Esophagus squamous epithelium (tissue), 5 donors: Measurements from ENCODE around the gene USH2A. TPM values are rescaled to one million over a fixed set of nuclear protein-coding genes. Genes with fewer than 3 reads are reported as not detected.

Experiments used
- DNase-seq: peaks from one replicate; lab custom pipeline; 2025; lab: John Stamatoyannopoulos, UW
- H3K27ac ChIP-seq, 4 donors: fragments of 200-600 bp; sonication (generic); one replicate each; pipeline ENCODE4 v1.5.1; 2016 to 2019; ENCODE audit warnings: mild to moderate bottlenecking in 1 of 4
- H3K27me3 ChIP-seq, 4 donors: fragments of 200-600 bp; sonication (generic); 1 replicate in 3 of 4; 2 replicates in 1 of 4; pipeline versions ENCODE4 v1.5.1 to v1.6.0; 2017 to 2021; ENCODE audit warnings: antibody characterized with exemption in 1 of 4
- H3K36me3 ChIP-seq, 3 donors: fragments of 200-600 bp; sonication (generic); one replicate each; pipeline ENCODE4 v1.5.1; 2016 to 2019
- H3K4me1 ChIP-seq, 3 donors: fragments of 200-600 bp; sonication (generic); one replicate each; pipeline ENCODE4 v1.5.1; 2017 to 2019
- H3K4me3 ChIP-seq, 4 donors: fragments of 200-600 bp; sonication (generic); 1 replicate in 3 of 4; 2 replicates in 1 of 4; pipeline ENCODE4 v1.5.1; 2016 to 2019; ENCODE audit warnings: mild to moderate bottlenecking in 2 of 4, moderate library complexity in 1 of 4
- H3K9me3 ChIP-seq, 3 donors: fragments of 200-600 bp; sonication (generic); one replicate each; pipeline ENCODE4 v1.5.1; 2016 to 2019
- POLR2A ChIP-seq, 4 donors: fragments of 450-650 bp; IDR thresholded peaks; one replicate each; pipeline ENCODE4 v1.6.1; 2017; ENCODE audit warnings: antibody characterized with exemption in 4 of 4, mild to moderate bottlenecking in 4 of 4, moderate library complexity in 3 of 4
- WGBS, 2 donors: methylation state at CpG; one replicate each; pipeline ENCODE4 v1.1.5; 2018; 5-methylcytosine and 5-hydroxymethylcytosine counted together
- intact Hi-C: fragments of 100-400 bp; cut with DNase I; formaldehyde crosslinking; loops from one replicate; pipeline ENCODE4 v1.15.0; 2022
- total RNA-seq, 4 donors: library from RNA; depleted of rRNA; stranded (reverse); fragments of >200 nt; gene quantifications; one replicate each; pipeline ENCODE4 v1.1.0, GENCODE V29; 2016
- TF ChIP-seq, protein P1 (sequence below), 6 experiments: fragments of 450-650 bp in 4 of 6; fragments of 200-600 bp in 2 of 6; sonication (generic) in 2 of 6; IDR thresholded peaks; one replicate each; pipeline ENCODE4 v1.5.1; 2016 to 2019; ENCODE audit warnings: antibody characterized with exemption in 6 of 6, mild to moderate bottlenecking in 4 of 6, moderate library complexity in 4 of 6
- donor health status: DM: yes; HTN: yes; CAD: no.

Gene USH2A
- total RNA-seq, 4 donors from 2014 or later, result under 0.01 TPM; not detected in 3

- no peak overlapping the region for H3K27ac ChIP-seq
- intact Hi-C loops, result no loop called here
- DNase-seq, result no peak
- 6 to 7% methylated on average over 3 of the region's 3 CpGs for WGBS, 2 donors
- H3K36me3 ChIP-seq, result no peaks in the 10 kb centered on the region
- H3K27me3 ChIP-seq, result no peaks in the 10 kb centered on the region
- H3K9me3 ChIP-seq, result no peaks in the 10 kb centered on the region
- no peak overlapping the region for H3K4me3 ChIP-seq
- no peaks in the 10 kb centered on the region for H3K4me1 ChIP-seq
- TF ChIP-seq POLR2A (IDR thresholded peaks at IDR 0.05), result no peak
- TF ChIP-seq, protein P1, sequence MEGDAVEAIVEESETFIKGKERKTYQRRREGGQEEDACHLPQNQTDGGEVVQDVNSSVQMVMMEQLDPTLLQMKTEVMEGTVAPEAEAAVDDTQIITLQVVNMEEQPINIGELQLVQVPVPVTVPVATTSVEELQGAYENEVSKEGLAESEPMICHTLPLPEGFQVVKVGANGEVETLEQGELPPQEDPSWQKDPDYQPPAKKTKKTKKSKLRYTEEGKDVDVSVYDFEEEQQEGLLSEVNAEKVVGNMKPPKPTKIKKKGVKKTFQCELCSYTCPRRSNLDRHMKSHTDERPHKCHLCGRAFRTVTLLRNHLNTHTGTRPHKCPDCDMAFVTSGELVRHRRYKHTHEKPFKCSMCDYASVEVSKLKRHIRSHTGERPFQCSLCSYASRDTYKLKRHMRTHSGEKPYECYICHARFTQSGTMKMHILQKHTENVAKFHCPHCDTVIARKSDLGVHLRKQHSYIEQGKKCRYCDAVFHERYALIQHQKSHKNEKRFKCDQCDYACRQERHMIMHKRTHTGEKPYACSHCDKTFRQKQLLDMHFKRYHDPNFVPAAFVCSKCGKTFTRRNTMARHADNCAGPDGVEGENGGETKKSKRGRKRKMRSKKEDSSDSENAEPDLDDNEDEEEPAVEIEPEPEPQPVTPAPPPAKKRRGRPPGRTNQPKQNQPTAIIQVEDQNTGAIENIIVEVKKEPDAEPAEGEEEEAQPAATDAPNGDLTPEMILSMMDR (IDR thresholded peaks at IDR 0.05), result peak in 2 of 6 experiments; percentile 15 to 46
These were observed 430.6 kb downstream of the USH2A start for GRCh38 chr1:215992620-215993019.

GRCh38 chr1:215987092-215987875 lies 436.0 kb downstream of the USH2A start:
- Histone ChIP-seq H3K9me3 (no peaks in the 10 kb centered on the region), H3K4me3 (no peak overlapping the region), H3K27ac (no peak overlapping the region), H3K36me3 (no peaks in the 10 kb centered on the region), H3K4me1 (no peaks in the 10 kb centered on the region), H3K27me3 (no peaks in the 10 kb centered on the region)
- 64 to 75% methylated on average over 7 of the region's 7 CpGs for WGBS, 2 donors
- TF ChIP-seq POLR2A (IDR thresholded peaks at IDR 0.05), result no peak
- TF ChIP-seq, protein P1 (IDR thresholded peaks at IDR 0.05), result no peak
- no peak for DNase-seq
- intact Hi-C loops, result no loop called here

DNA sequence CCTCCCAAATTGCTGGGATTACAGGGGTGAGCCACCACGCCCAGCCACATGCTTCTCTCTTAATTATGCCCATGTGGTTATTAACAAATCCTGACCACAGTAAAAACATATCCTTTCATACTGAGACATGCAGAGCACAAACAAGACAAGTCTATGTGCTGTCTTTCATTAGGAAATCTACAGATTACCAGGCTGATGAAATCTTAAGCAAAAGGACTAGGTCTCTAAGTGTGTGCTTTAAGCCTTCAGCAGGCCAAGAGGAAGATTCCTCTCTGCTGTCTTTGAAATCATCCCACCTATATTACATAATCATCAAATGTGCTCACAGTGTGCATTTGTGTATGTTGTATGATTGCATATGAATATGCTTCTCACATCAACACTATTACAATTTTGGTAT lies 436.8 kb downstream of the USH2A start:
- Histone ChIP-seq H3K4me3 (no peak overlapping the region), H3K27ac (no peak overlapping the region), H3K36me3 (no peaks in the 10 kb centered on the region), H3K27me3 (no peaks in the 10 kb centered on the region), H3K4me1 (no peaks in the 10 kb centered on the region), H3K9me3 (no peaks in the 10 kb centered on the region)
- TF ChIP-seq, protein P1 (IDR thresholded peaks at IDR 0.05), result no peak
- no peak for TF ChIP-seq POLR2A (IDR thresholded peaks at IDR 0.05)
- 36 to 57% methylated on average over 1 of the region's 1 CpG for WGBS, 2 donors
- no peak for DNase-seq
- intact Hi-C loops, result no loop called here

- Histone ChIP-seq H3K9me3 (no peaks in the 10 kb centered on the region), H3K36me3 (no peaks in the 10 kb centered on the region), H3K4me3 (no peak overlapping the region), H3K27ac (no peak overlapping the region), H3K4me1 (no peaks in the 10 kb centered on the region), H3K27me3 (no peaks in the 10 kb centered on the region)
- WGBS, 2 donors, result 58 to 64% methylated on average over 2 of the region's 2 CpGs
- no peak for DNase-seq
- TF ChIP-seq, protein P1 (IDR thresholded peaks at IDR 0.05), result no peak
- no peak for TF ChIP-seq POLR2A (IDR thresholded peaks at IDR 0.05)
- intact Hi-C loops, result no loop called here
These were observed 439.6 kb downstream of the USH2A start for GRCh38 chr1:215983680-215984079.

DNA sequence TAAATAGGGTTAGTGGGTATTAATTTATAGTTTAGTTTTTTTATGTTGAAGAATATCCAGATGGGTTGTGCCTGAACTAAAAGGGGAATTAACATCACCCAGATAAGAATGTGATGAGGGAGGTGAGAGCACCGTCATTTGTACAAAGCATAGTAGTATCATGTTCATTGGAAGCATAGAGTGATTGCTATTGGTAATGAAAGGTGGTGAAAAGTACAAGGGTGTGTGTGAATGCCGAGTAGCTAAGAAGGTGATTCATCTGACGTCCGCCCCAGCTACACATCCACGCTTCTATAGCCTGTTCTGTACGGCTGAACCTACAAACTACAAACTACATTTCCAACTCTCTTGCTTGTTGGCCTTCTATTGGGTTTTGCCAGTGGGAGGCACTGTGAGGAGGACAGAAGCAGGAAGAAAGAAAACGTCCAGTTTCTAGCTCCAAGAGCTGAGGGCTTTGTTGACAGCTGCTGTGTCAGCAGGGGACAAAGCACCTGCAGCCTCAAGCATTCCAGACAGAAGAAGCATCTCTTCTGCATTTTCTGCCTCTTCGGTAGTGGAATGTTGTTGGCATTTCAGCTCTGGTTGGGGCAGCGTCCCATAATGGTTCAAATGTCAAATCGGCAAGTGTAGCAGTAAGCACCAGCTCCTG lies 451.3 kb downstream of the USH2A start:
- Histone ChIP-seq H3K4me1 (no peaks in the 10 kb centered on the region), H3K36me3 (no peaks in the 10 kb centered on the region), H3K27ac (no peak overlapping the region), H3K9me3 (no peaks in the 10 kb centered on the region), H3K4me3 (no peak overlapping the region), H3K27me3 (no peaks in the 10 kb centered on the region)
- TF ChIP-seq, protein P1 (IDR thresholded peaks at IDR 0.05), result no peak
- TF ChIP-seq POLR2A (IDR thresholded peaks at IDR 0.05), result no peak
- intact Hi-C loops, result no loop called here
- DNase-seq, result no peak
- WGBS, 2 donors, result 68 to 71% methylated on average over 10 of the region's 10 CpGs
